ENCODE measurements around the gene TMEM247.
"Not testable (repeated sequence)": the region's sequence is repeated elsewhere in the genome, so short reads cannot be mapped to it uniquely, and the experiment has no call there.

TMEM247 gene

GRCh38 chr2:46459694-46460093, 19.7 kb upstream of the TMEM247 start:
- no peak for DNase-seq

GRCh38 chr2:46460241-46460921, 19.0 kb upstream of the TMEM247 start:
- DNase-seq = no peak

GRCh38 chr2:46461011-46461674, 18.2 kb upstream of the TMEM247 start:
- no peak for DNase-seq

DNA sequence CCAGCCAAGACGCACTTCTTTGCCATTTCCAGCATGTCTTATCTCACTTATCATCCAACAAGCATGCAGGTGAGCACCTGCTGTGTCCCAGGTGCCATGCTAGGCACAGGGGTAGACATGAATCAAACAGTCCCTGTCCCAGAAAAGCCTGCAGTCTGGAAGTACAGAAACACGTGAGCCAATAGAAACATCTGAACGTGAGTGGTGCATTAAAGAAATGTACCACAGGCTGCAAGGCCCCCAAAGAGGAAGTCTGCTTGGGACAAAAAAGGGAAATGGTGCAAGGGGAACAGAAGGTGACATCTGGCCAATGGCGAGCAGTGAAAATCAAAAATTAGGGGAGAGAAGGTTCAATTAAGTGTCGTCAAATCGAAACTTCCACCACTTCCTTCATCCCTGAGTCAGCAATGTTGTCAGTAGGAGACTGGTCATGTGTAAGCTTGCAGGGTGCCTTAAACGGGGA, 17.6 kb upstream of the TMEM247 start:
- no peak for DNase-seq

DNA sequence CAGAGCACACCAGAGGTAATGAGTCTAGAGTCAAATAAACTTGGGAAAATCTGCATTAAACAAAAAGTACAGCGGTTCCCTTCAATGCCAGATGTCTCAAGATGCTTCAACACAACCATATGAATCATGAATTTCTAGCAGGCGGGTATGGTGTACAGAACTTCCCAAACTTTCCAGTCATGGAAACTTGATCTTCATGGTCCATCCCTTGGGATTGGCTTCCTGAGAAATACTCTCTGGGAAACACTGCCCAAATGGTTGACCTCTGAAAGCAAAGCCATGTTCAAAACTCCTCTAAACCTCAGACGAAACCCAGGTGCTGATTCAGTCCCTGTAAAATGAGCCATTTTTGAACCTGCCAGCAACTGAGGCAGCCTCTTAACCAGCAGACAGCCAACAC, 16.4 kb upstream of the TMEM247 start:
- DNase-seq = no peak

- DNase-seq = no peak
Observed at GRCh38 chr2:46469116-46469515, 10.2 kb upstream of the TMEM247 start.

- no peak for DNase-seq
Observed at GRCh38 chr2:46469700-46470099, 9.7 kb upstream of the TMEM247 start.

DNA sequence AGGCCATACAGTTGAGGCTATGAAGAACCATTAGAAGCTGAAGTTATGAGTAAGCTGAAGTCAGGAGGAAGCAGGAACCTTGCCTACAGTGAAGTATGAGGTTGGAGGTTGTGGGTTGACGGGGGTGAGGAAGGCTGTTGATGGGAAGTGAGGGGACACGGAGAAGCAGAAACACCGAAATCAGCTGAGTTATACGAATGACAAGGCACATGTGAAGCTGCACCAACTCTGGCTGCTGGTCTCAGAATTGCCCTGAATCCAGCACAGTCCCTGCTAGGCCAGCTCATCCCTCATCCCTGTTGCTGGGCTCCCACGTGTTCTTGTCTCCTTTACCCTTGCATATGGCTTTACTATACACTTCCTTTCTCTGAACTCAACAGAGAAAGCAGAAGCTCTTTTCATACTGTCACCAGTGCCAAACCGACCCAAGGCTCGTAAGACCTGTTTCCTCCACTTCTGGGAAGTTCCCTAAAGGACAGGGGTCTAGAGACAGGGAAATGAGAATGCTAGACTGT, 9.2 kb upstream of the TMEM247 start:
- DNase-seq = no peak

- no peak for DNase-seq
Observed at GRCh38 chr2:46471019-46471583, 8.3 kb upstream of the TMEM247 start.

GRCh38 chr2:46471697-46472096, 7.7 kb upstream of the TMEM247 start:
- no peak for DNase-seq

- DNase-seq = not testable (repeated sequence)
Observed at GRCh38 chr2:46472165-46472564, 7.2 kb upstream of the TMEM247 start.

DNA sequence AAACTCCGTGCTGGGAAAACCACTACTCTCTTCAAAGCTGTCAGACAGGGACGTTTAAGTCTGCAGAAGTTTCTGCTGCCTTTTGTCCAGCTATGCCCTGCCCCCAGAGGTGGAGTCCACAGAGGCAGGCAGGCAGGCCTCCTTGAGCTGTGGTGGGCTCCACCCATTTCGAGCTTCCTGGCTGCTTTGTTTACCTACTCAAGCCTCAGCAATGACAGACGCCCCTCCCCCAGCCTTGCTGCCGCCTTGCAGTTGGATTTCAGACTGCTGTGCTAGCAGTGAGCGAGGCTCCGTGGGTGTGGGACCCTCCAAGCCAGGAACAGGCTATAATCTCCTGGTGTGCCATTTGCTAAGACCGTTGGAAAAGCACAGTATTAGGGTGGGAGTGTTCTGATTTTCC, 1.9 kb upstream of the TMEM247 start:
- not testable (repeated sequence) for DNase-seq

- DNase-seq = no peak
Observed at GRCh38 chr2:46477925-46478324, 1.4 kb upstream of the TMEM247 start.

- peak in 1 of 2 experiments; percentile 51 for DNase-seq
Observed at GRCh38 chr2:46480562-46480961, 1.2 kb downstream of the TMEM247 start.

DNA sequence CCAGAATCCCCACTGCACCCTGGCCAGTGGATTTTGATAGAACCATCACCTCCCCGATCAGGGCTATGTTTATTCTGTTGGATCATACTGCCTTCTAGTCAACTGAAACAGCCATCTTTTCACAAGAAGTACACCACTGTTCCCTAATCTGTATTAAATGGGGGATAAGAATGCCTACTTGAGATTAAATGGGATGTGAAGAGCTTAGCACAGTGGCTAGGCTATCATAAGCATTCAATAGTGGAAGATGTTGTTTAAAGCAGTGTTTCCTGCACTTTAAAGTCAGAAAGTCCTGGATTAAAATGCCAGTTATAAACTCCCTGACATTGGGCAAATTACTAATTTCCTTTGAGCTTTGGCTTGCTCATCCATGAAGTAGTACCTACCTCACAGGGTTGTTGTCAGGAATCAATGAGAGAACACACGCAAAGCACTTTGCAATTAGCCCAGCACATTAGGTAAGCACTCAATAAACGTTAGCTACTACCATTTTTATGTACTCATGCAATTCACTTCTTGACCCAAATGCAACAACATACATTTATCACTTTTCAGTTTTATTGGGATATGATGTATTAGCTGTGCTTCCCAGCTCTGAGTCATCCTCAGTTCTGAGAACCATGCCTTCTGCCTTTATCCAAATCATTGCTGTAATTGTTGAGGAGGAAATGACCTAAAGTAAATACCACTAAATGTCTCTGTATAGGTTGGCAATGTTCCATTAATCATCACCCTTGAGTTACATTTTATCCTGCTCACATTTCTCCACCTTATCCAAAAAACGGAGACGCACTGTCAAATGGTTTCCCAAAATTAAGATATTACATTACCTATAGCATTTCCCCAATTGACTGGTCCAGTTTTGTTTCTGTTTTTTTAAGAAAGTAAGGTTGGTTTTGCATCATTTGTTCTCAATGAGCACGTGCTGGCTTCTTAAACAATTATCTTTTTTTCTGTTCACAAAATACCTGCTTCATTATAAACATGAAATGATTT, 2.1 kb downstream of the TMEM247 start:
- peak; percentile 42 to 67 for DNase-seq

GRCh38 chr2:46482490-46482889, 3.1 kb downstream of the TMEM247 start:
- no peak for DNase-seq

DNA sequence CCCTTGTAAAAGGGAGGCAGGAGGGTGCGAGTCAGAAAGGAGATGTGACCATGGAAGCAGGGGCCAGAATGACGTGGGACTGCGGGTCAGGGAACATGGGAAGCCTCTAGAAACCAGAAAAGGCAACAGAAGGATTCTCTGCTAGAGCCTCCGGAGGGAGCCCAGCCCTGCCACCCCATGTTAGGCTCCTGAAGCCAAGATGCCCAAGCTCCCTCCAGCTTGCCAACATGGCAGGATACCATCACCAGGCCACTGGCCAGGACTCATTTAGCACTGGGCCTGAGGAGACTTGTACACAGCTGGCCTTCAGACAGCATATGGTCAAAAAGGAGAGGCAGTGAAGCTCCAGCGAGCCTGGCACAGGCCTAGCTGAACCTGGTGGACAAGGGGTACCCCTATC, 5.6 kb downstream of the TMEM247 start:
- no peak for DNase-seq

DNA sequence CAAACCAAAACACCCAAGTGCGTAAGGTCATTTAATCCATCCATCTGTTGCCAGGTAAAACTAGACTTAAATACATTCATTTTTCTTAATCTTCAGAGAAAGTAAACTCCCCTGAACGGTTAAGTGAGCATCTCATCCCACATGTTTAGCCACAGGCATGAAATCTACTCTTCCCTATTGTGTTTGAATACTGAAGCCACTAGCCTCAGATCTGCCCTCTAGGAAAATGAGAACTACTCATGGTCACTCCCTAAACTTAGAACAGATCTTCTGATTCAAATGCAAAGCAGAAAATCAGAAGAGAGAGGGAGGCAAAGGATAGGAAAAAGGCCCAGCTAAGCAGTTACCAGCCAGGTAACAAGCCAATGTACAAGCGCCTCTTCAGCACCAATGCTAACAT, 7.1 kb downstream of the TMEM247 start:
- no peak for DNase-seq

DNA sequence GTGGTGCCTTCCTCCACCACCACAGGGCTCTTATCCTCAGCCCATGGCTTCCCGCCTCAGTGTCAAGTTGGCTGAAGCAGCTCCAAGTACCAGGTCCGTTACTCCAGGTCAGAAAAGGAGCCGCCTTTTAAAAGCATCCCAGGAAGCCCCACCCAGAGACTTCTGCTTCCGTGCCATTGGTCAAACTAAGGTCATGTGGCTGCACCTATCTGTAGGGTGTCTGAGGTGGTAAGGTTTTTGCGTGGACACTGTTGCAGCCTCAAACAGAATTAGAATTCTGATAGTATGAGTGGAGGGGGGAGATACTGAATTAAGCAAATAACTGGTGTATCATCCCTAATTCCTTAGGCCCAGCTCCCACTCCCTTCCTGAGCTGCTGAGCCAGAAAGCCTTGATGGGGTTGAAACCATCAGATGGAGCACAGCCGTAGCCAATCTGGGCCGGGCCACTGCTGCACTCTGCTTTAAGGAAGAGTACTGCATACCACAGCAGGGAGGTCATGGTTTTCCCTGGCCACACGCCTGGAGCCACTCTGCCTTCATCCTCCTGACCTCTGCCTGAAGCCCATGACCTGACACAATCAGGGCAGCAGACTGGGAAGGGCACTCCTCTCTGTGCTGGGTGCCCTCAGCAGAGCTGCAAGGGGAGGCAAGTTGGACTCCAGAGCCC, 8.4 kb downstream of the TMEM247 start:
- DNase-seq = peak in 1 of 2 experiments; percentile 25

GRCh38 chr2:46488389-46488788, 9.0 kb downstream of the TMEM247 start:
- DNase-seq = no peak

DNA sequence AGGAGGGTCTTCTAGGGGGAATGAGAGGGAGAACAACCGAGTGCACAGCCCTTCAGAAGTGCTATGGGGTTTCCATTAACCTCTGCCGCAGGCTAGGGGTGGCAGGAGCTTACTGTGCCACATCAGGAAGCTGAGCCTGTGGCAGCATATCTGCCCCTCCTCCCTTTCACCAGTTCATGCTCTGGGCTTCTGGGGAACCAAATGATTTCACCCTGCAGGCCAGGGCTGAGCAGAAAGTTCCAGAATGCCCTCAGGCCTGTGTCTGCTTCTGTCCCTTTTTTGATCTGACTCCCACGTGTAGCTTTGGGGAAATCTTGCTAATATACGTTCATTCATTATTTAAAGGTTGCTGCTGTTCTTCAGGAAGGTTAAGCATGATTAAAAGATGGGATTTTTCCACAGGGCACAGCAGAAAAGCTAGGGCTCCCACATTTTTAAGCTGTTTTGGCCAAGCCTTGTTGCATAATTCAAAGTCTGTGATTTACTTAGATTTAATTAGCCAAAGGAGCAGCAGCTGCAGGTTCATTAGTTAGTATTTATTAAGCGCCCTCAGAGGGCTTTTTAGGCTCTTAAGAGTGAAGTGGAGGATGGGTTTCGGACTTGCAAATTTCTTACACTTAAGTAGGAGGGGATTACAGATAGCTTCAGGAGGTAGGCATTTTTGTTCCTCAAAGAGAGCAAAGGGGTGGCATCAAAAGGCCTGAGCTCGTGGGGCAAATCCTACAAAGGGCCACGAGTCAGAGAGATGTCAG, 10.2 kb downstream of the TMEM247 start:
- no peak for DNase-seq

All from SHP77 (cell line).